IPS DF 6.9 (cell line): ENCODE data around the gene SMIM45.

Experiments used
- DNase-seq: peaks from one replicate; pipeline ENCODE4 v3.0.0-alpha.2; 2013; ENCODE audit warnings: low read depth, low spot score
- H3K27ac ChIP-seq: one replicate; pipeline ENCODE4 v1.5.1; 2013; ENCODE audit warnings: low read length, control low read depth
- H3K27me3 ChIP-seq: 2 replicates; pipeline ENCODE4 v1.6.1; 2013; ENCODE audit warnings: mild to moderate bottlenecking, low read length; ENCODE audit not compliant: control insufficient read depth, insufficient read depth
- H3K36me3 ChIP-seq: 2 replicates; pipeline ENCODE4 v1.6.1; 2013; ENCODE audit warnings: low read length; ENCODE audit not compliant: control insufficient read depth, insufficient read depth
- H3K4me1 ChIP-seq: 2 replicates; pipeline ENCODE4 v1.6.1; 2013; ENCODE audit warnings: low read length; ENCODE audit not compliant: control insufficient read depth, insufficient read depth
- H3K4me3 ChIP-seq: 2 replicates; pipeline ENCODE4 v1.5.1; 2013; ENCODE audit warnings: mild to moderate bottlenecking, low read length
- H3K9me3 ChIP-seq: 2 replicates; pipeline ENCODE4 v1.6.1; 2013; ENCODE audit warnings: low read length, inconsistent platforms; ENCODE audit not compliant: control insufficient read depth, insufficient read depth
- WGBS: extraction: QIAGEN DNeasy Blood & Tissue Kit; methylation state at CpG from one replicate; pipeline ENCODE4 v1.1.7; 2013; ENCODE audit warnings: mixed read lengths, missing lambda C conversion rate; ENCODE audit not compliant: insufficient read length, insufficient coverage; 5-methylcytosine and 5-hydroxymethylcytosine counted together

The SMIM45 gene

DNA sequence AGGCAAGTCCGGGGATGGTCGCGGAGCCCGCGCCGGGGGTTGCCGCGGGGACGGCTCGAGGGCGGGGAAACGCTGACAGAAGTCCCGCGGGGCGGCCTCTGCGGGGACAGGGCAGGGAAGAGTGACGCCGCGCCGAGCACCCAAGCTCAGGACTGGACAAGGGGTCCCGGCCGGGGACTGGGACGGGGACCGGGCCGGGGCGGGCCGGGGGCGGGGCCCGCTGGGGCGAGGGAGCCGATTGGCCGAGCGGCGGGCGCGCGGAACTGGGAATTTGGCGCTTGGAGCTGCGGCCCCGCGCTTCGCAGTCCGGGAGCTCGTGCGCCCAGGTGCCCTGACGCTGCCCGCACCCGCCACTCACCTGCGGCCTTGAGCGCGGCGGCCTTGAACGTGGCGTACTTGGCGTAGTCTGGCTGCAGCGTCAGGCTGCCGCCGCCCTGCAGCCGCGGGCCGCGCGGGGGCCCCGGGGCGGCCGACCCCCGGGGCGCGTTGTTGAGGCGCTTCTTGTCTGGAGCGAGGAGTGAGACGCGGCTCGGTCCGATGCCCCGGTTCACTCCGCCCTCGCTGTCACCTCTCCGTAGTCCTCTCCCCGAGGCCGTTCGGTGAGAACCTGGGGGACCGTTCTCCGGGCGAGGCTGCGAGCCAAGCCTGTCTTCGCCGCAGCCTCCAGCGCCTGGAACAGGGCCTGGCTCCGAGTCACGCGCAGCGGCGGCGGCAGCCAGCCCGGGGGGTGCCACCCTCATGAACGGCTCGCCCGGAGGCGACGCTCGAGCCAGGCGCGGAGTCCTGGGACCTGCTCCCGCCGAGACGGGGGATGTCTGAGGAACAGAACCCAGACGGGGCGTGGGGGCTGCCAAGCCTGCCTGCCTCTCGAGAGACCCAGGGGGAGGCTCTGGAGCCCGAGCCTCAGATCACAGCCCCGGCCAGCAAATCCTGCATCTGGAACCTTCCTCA lies 41.6 kb upstream of the SMIM45 start:
- H3K36me3 ChIP-seq = peaks cover 4% of the 10 kb centered on the region
- WGBS = no CpG with 5 or more reads among the region's 112 CpGs

DNA sequence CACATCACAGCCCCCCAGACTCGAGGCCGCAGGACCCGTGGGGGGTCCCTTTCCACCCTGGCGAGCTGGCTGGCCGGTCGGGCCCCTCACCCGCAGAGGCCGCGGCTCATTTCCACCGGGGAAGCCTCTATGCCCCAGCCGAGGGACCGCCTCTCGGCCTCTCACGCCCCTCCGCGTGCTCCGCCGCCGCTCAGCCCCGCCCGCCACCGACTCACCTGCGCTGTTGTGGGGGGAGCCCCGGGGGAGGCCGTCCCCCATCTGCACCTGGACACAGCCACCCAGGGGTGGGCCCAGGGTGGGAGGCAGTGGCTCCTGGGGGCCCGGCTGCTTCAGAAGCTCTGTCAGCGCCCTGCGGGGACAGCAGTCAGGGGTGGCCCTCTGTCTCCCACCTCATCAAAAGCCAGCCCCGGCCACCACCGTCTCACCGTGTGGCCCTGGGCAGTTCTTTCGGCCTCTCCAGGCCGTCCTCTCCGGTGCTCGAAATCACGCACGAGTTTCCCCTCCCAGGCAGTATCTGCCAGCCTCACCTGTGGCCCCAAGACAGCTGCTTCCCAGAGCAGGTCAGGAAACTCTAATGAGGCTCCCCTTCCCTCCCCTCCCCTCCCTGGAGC lies 40.8 kb upstream of the SMIM45 start:
- H3K27ac ChIP-seq = no peak overlapping the region
- H3K27me3 ChIP-seq = peaks cover 50% of the 10 kb centered on the region
- DNase-seq = no peak
- whole genome bisulfite sequencing = no CpG with 5 or more reads among the region's 37 CpGs
- no peaks in the 10 kb centered on the region; the same call in 1 of the 2 replicates for H3K36me3 ChIP-seq
- H3K9me3 ChIP-seq = no peaks in the 10 kb centered on the region
- no peak overlapping the region for H3K4me3 ChIP-seq
- H3K4me1 ChIP-seq = peaks cover 10% of the 10 kb centered on the region

More for the DNA sequence above, 41.6 kb upstream of the SMIM45 start:
- no peak for DNase-seq
- no peaks in the 10 kb centered on the region for H3K9me3 ChIP-seq
- H3K27ac ChIP-seq = no peak overlapping the region
- peaks cover 10% of the 10 kb centered on the region for H3K4me1 ChIP-seq
- H3K27me3 ChIP-seq = peaks cover 42% of the 10 kb centered on the region
- peak overlapping the region; percentile 6; the same call in 1 of the 2 replicates for H3K4me3 ChIP-seq

DNA sequence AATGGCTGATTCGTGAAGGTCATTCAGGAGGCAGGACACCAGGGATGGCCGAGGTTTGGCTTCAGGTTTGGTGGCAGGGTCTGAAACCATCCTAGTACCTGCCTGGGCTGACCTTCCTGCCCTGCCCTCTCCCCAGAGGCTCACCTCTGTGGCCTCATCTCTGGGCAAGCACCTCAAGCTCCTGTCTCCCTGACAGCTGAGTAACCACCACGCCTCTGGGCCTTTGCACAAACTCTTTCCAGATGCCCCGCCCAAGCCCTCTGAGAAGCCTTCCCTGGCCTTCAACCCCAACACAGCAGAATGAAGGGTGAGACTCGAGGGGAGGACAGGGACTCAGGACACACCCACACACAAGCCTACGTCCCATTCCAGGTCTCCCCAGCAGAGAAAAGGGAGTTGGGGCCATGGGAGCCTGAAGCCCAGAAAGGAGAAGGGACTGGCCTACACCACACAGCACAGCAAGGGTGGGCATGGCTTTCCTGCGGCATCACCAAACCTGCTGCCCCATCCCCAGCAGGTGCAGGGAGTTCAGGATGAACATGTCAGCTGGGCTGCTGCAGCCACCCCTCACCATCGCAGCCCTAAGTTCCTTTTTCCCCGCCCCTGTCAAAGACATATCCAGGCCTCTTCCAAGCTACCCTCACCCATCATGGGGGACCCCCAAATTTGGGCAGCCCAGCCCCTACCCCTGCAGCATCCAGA lies 39.5 kb upstream of the SMIM45 start:
- peaks cover 60% of the 10 kb centered on the region for H3K27me3 ChIP-seq
- WGBS = no CpG with 5 or more reads among the region's 9 CpGs
- H3K9me3 ChIP-seq = no peaks in the 10 kb centered on the region
- H3K4me1 ChIP-seq = peaks cover 10% of the 10 kb centered on the region
- H3K27ac ChIP-seq = no peak overlapping the region
- H3K4me3 ChIP-seq = no peak overlapping the region
- no peaks in the 10 kb centered on the region; the same call in 1 of the 2 replicates for H3K36me3 ChIP-seq
- no peak for DNase-seq

DNA sequence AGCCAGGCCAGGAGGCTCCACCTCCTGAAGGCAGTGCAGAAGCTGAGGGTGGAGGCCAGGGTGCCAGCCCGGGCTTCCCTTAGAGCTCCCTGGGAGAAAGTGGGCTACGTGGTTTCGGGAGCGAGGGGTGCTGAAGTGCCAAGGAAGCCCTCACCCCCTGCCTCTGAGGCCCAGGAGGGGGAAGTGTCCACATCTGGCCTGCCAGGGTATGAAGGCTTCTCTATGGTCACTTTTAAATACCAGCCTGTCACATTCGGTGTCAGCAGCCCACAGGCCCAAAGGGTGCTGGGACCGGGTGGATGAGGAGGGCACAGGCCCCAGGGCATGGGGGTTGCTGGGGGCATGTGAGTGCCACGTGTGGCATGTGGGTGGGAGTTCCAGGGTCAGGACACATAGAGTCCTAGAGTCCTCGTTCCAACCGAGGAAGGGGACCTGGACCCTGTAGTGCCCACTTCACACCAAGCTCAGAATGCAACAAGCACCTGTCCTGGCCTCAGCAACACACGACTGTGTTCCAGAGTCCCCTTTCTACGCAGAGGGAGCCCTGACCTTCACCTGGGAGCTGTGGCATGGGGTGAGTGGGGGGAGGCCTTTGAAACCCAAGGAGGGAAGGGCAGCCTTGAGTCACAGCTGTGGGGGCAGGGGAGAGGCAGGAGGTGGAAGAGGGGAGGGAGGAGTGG lies 38.8 kb upstream of the SMIM45 start:
- DNase-seq = no peak
- no peak overlapping the region for H3K4me3 ChIP-seq
- H3K27me3 ChIP-seq = peaks cover 61% of the 10 kb centered on the region
- H3K36me3 ChIP-seq = no peaks in the 10 kb centered on the region
- peaks cover 7% of the 10 kb centered on the region for H3K4me1 ChIP-seq
- no peak overlapping the region for H3K27ac ChIP-seq
- H3K9me3 ChIP-seq = no peaks in the 10 kb centered on the region
- no CpG with 5 or more reads among the region's 11 CpGs for WGBS

DNA sequence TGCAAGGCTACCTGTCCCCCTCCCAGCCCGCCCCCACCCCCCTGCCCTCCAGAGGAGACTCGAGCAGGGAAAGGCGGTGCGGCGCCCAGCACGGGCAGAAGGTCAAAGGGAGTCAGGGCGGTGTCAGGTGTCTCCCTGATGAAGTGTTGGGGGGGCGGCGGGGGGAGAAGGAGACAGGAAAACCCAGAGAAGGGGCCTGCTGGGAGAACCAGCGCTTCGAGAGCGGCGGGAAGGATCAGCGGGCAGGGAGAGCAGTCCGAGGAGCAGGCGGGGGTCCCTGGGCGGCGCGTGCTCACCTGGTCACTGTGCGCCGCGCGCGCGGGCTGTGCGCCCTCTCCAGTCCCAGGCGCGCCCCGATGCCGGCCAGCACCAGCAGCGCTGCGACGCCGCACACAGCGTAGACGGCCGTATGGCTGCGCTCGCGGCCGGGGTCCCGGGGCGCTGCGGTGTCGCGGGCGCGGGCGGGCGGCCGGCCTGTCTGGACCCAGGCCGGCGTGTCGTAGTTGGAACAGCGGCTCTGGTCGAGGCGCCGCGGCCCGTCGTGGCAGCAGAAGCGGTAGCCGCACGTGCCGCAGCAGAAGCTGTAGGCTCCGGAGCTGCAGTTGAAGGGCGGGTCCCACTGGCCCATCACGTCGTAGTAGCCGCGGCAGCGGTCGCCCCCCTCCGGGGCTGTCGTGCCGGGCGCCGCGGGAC lies 38.0 kb upstream of the SMIM45 start:
- Histone ChIP-seq H3K9me3 (no peaks in the 10 kb centered on the region), H3K27me3 (peaks cover 62% of the 10 kb centered on the region), H3K27ac (no peak overlapping the region), H3K4me3 (peak overlapping the region; percentile 2; the same call in 1 of the 2 replicates), H3K4me1 (peaks cover 7% of the 10 kb centered on the region), H3K36me3 (no peaks in the 10 kb centered on the region)
- WGBS = no CpG with 5 or more reads among the region's 79 CpGs
- no peak for DNase-seq

DNA sequence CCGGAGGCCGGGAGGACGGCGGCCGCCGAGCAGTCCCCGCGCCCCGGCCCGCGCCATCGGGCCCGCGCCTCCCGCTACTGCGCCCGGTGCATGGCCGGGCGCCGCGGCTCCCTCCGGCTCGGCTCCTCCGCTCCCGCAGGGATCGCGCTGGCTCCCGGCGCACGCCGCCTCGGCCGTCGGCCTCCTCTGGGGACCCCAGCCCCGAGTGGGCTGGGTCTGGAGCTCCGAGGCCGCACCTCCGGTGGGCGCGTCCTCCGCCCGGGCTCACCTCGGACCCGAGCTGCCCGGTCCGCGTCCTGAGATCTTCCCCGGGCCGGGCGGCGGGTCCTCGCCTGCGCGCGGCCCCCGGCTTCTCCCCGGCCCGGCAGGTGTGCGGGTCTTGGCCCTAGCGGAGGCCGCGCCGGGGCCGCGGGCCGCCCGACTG lies 37.3 kb upstream of the SMIM45 start:
- no CpG with 5 or more reads among the region's 67 CpGs for WGBS
- H3K27ac ChIP-seq = no peak overlapping the region
- peaks cover 65% of the 10 kb centered on the region for H3K27me3 ChIP-seq
- DNase-seq = no peak
- no peaks in the 10 kb centered on the region for H3K36me3 ChIP-seq
- peak overlapping the region; percentile 16; the same call in 1 of the 2 replicates for H3K4me3 ChIP-seq
- H3K9me3 ChIP-seq = no peaks in the 10 kb centered on the region
- peaks cover 7% of the 10 kb centered on the region for H3K4me1 ChIP-seq

DNA sequence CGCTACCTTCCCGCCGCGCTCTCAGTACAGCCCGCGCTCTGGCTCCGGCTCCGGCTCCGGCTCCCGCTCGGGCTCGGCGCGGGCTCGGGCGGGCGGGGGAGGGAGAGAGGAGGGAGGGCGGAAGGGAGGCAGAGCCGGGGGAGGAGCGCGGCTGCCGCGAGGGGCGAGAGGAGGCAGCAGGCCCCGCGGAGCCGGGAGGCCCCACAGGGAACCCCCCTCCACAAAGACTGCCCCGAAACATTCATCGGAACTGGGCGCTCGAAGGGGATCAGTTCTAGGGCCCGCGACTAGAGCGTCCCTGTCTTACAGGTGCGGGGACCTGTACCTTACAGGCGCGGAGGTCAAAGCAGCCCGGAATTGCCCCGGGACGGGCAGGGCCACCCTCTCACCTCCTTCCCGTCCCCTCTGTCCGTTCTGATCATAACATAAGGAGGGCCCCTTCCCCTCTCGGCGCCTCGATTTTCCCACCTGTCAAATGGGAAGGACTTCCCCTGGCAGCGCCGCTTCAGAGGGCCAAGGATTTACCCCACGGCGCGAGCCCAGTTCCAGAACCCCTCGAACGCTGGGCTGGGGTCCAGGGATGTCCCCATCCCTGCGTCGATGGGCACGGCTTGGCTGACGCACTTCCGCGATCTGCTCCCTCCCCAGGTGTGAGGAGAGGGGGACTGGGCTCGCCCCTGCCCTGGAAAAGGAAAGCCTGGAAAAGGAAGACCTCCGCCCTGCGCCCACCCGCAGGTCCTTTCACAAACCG lies 36.7 kb upstream of the SMIM45 start, which contains the start of gene SHISA8:
Gene SHISA8 (minus strand): TSS at position 40 of the 751 bp plus-strand sequence. CDS start 407 bp downstream, outside the sequence.
- no CpG with 5 or more reads among the region's 63 CpGs for WGBS

DNA sequence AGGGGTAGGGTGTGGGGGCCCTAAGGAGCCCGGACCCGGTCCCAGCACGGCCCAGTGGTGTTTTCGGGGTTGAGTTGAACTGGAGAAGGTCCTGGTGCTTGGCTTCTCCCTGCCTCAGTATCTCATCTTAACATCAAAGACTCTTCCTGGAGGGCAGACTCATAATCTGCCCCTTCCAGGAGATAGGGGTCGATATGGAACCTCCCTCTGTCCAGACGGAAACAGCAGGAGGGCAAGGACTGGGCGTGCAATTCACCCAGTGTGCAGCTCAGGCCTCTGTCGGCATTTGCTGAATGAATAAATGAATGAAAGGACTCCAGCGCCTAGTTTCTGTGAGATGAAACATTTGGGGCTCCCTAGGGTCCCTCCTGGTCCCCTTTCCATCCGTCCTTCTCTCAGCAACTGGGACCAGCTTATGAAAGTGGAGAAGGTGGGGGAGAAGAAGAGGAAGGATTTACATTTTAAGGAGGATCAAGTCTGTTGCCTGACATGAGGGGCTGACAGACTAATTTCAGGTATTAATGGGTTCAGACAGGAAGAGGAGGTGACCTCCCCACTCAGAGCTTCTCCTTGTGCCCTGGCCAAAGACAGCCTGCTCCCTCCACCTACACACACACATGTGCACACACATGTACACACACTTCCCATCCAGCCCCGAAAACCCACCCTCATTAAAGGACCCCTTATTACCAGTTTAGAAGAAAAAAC lies 36.0 kb upstream of the SMIM45 start:
- H3K27ac ChIP-seq = no peak overlapping the region
- peaks cover 59% of the 10 kb centered on the region for H3K27me3 ChIP-seq
- no CpG with 5 or more reads among the region's 11 CpGs for WGBS
- no peaks in the 10 kb centered on the region for H3K9me3 ChIP-seq
- DNase-seq = no peak
- H3K4me1 ChIP-seq = peaks cover 7% of the 10 kb centered on the region
- H3K36me3 ChIP-seq = no peaks in the 10 kb centered on the region
- H3K4me3 ChIP-seq = no peak overlapping the region; the same call in 1 of the 2 replicates

More for the DNA sequence above, 36.7 kb upstream of the SMIM45 start, which contains the start of gene SHISA8:
- DNase-seq = no peak
- Histone ChIP-seq H3K27ac (no peak within 1 kb of the TSS), H3K27me3 (peaks cover 65% of the 10 kb centered on the region), H3K4me3 (peak within 1 kb of the TSS; percentile 16; the same call in 1 of the 2 replicates), H3K36me3 (no peaks in the 10 kb centered on the region), H3K9me3 (no peaks in the 10 kb centered on the region), H3K4me1 (peaks cover 8% of the 10 kb centered on the region)
